SK-N-SH treated with all-trans-retinoic acid at 6 μM for 48 hours (cell line): ENCODE measurements around the gene CAMK2A.

Experiments
- ESRRG ChIP-seq: fragments of 250-450 bp; sonication (Bioruptor Pico); IDR thresholded peaks from 2 replicates; pipeline ENCODE4 v1.6.1; 2021; ENCODE audit warnings: mild to moderate bottlenecking
- OSR1 ChIP-seq: fragments of 250-450 bp; sonication (Bioruptor Pico); IDR thresholded peaks from 2 replicates; pipeline ENCODE4 v1.8.0; 2022; ENCODE audit warnings: moderate library complexity, mild to moderate bottlenecking, inconsistent platforms
- PPARA ChIP-seq: fragments of 250-450 bp; sonication (Bioruptor Pico); IDR thresholded peaks from 2 replicates; pipeline ENCODE4 v1.5.0; 2020; ENCODE audit warnings: mild to moderate bottlenecking, borderline replicate concordance
- ZFP30 ChIP-seq: fragments of 450-650 bp; formaldehyde crosslinking; IDR thresholded peaks from 2 replicates; pipeline ENCODE4 v1.5.0; 2022; ENCODE audit warnings: mild to moderate bottlenecking, moderate library complexity

DNA sequence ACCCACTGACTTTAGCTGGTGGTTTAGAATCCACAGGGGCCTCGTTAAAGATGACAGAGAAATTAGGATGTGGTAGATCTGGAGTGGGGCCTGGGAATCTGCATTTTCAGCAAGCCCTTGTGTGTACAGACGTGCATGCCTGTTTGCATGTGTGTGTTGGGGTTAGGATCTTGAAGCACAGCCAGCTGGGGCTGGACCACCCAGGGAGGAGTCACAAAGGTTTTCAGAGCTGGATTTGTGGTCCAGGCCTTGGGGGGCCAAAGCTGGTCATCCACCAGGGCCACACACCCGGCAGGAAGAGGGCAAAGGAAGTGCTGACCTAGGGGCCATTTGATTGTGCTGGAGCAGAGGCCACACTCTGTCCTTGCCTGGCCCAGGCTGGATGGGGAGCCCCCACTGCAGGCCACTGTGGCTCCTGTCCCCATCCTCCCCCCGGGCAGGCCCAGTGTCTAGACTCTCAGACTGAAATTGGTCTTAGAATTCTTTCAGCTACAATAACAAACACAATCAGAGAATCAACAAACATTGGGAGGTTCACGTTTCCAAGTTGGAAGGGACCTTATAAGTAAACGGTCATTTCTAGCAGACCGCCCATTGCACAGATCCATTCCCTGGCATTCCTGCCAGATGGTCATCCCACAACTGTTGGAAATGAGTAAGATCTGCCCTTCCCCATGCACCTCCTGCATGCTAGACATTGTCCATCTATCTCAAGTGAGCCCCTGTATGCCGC is 112.7 kb downstream of the CAMK2A start:
- TF ChIP-seq PPARA (CRISPR knock-in tag) (no peak), OSR1 (CRISPR knock-in tag) (no peak), ESRRG (CRISPR knock-in tag) (no peak), ZFP30 (CRISPR knock-in tag) (no peak)
